Epidermal melanocyte (primary cell): ENCODE results near the gene CCDC192.

Source experiments
- DNase-seq: peaks from one replicate; pipeline ENCODE4 v3.0.0; 2011; ENCODE audit warnings: low spot score; ENCODE audit not compliant: insufficient read length

The CCDC192 gene

GRCh38 chr5:127916885-127917573 is 213.8 kb downstream of the CCDC192 start:
- no peak for DNase-seq

GRCh38 chr5:127919006-127919796 is 216.0 kb downstream of the CCDC192 start:
- DNase-seq = no peak

- DNase-seq = no peak
Measured at GRCh38 chr5:127919818-127920217, 216.6 kb downstream of the CCDC192 start.

GRCh38 chr5:127920936-127921335 is 217.7 kb downstream of the CCDC192 start:
- DNase-seq = no peak

- no peak for DNase-seq
Measured at GRCh38 chr5:127922603-127923002, 219.4 kb downstream of the CCDC192 start.

- no peak for DNase-seq
Measured at GRCh38 chr5:127923804-127924570, 220.8 kb downstream of the CCDC192 start.

GRCh38 chr5:127924606-127925005 is 221.4 kb downstream of the CCDC192 start:
- DNase-seq = no peak

- no peak for DNase-seq
Measured at GRCh38 chr5:127925916-127926315, 222.7 kb downstream of the CCDC192 start.

GRCh38 chr5:127926974-127927373 is 223.8 kb downstream of the CCDC192 start:
- no peak for DNase-seq

- DNase-seq = no peak
Measured at GRCh38 chr5:127928053-127928452, 224.9 kb downstream of the CCDC192 start.

- no peak for DNase-seq
Measured at GRCh38 chr5:127930311-127930710, 227.1 kb downstream of the CCDC192 start.

- no peak for DNase-seq
Measured at GRCh38 chr5:127931396-127931795, 228.2 kb downstream of the CCDC192 start.

GRCh38 chr5:127933348-127933747 is 230.2 kb downstream of the CCDC192 start:
- DNase-seq = no peak

GRCh38 chr5:127934791-127935256 is 231.6 kb downstream of the CCDC192 start:
- no peak for DNase-seq

GRCh38 chr5:127935398-127935797 is 232.2 kb downstream of the CCDC192 start:
- no peak for DNase-seq

GRCh38 chr5:127936439-127936972 is 233.3 kb downstream of the CCDC192 start:
- DNase-seq = no peak

GRCh38 chr5:127938746-127939145 is 235.6 kb downstream of the CCDC192 start:
- DNase-seq = no peak

- no peak for DNase-seq
Measured at GRCh38 chr5:127940854-127941253, 237.7 kb downstream of the CCDC192 start.

- DNase-seq = no peak
Measured at GRCh38 chr5:127941646-127942045, 238.5 kb downstream of the CCDC192 start.

- DNase-seq = no peak
Measured at GRCh38 chr5:127942246-127943060, 239.3 kb downstream of the CCDC192 start.

- no peak for DNase-seq
Measured at GRCh38 chr5:127943061-127943371, 239.8 kb downstream of the CCDC192 start.
